Spleen (tissue), 7 donors: ENCODE results near the gene SPNS2.

Source experiments
- CTCF ChIP-seq, 11 experiments: fragments of 200-600 bp in 7 of 11; fragments of 450-650 bp in 4 of 11; sonication (generic) in 4 of 11; IDR thresholded peaks in 8 of 11; conservative IDR thresholded peaks in 3 of 11; 1 replicate in 7 of 11; 2 replicates in 4 of 11; pipeline versions ENCODE4 v1.4.0 to v1.8.0; 2016 to 2021; ENCODE audit warnings: antibody characterized with exemption in 11 of 11, inconsistent platforms in 4 of 11, mild to moderate bottlenecking in 1 of 11
- POLR2A ChIP-seq, 3 donors: fragments of 450-650 bp; IDR thresholded peaks; one replicate each; pipeline ENCODE4 v1.5.1; 2017; ENCODE audit warnings: antibody characterized with exemption in 3 of 3, mild to moderate bottlenecking in 1 of 3
- POLR2AphosphoS5 ChIP-seq, 3 donors: sonication (generic); formaldehyde crosslinking; IDR thresholded peaks; one replicate each; pipeline ENCODE4 v1.5.1; 2017; ENCODE audit warnings: antibody characterized with exemption in 3 of 3
- donor health status: DM: no; HTN: no; CAD: no; lungs with moderate emphysema.
- donor health status: DM: no; HTN: no; CAD: no.
- donor health status: DM: no; HTN: no; CAD: no.

- TF ChIP-seq CTCF (IDR thresholded peaks at IDR 0.05 in 8 of 11, conservative IDR thresholded peaks at IDR 0.05 in 3 of 11) (no peak), POLR2AphosphoS5 (IDR thresholded peaks at IDR 0.05) (no peak), POLR2A (IDR thresholded peaks at IDR 0.05) (no peak)
Measured at GRCh38 chr17:4551141-4551540, 52.5 kb downstream of the SPNS2 start.
